Caco-2 (cell line): ENCODE data around the gene MYCBP2. TPM values are rescaled to one million over a fixed set of nuclear protein-coding genes. Genes with fewer than 3 reads are reported as not detected.
"Not testable (repeated sequence)": the region's sequence is repeated elsewhere in the genome, so short reads cannot be mapped to it uniquely, and the experiment has no call there.

Source experiments
- BruUV-seq: library from RNA; stranded (reverse); fragments of 400-500 nt; replicated peaks from 2 replicates; lab custom pipeline; 2021; lab: Mats Ljungman, UMichigan
- CTCF ChIA-PET: fragments of 300-600 bp; sonication (Branson Sonifier 250); formaldehyde crosslinking; loops from one replicate; lab custom pipeline; 2022; ENCODE audit warnings: antibody characterized with exemption; lab: Charles Lee
- POLR2A ChIA-PET: fragments of 300-600 bp; sonication (Branson Sonifier 250); formaldehyde crosslinking; loops from one replicate; lab custom pipeline; 2022; ENCODE audit warnings: antibody characterized with exemption; lab: Charles Lee
- DNase-seq, 2 experiments: peaks; one replicate each; pipeline versions ENCODE4 v3.0.0 to v3.0.0-alpha.2; 2020 to 2022
- H3K27me3 ChIP-seq: replicated peaks from 2 replicates; pipeline ENCODE4 v1.6.0; 2011; ENCODE audit warnings: low read length; ENCODE audit not compliant: control insufficient read depth, insufficient read depth
- H3K36me3 ChIP-seq: 2 replicates; pipeline ENCODE4 v1.5.1; 2011; ENCODE audit warnings: low read length; ENCODE audit not compliant: control insufficient read depth, insufficient read depth
- H3K4me1 ChIP-seq: fragments of 250-450 bp; sonication (Bioruptor Pico); 2 replicates; pipeline ENCODE4 v1.5.1; 2020; ENCODE audit warnings: mild to moderate bottlenecking
- H3K4me3 ChIP-seq: 2 replicates; pipeline ENCODE4 v1.5.1; 2011; ENCODE audit warnings: low read depth, mild to moderate bottlenecking, control low read depth, low read length
- H3K9me3 ChIP-seq: fragments of 250-450 bp; sonication (Bioruptor Pico); 2 replicates; pipeline ENCODE4 v1.5.1; 2020; ENCODE audit warnings: mild to moderate bottlenecking, moderate library complexity
- H3K27ac Mint-ChIP-seq: one replicate; pipeline ENCODE4 v1.8.0; 2022; ENCODE audit warnings: mixed read lengths; ENCODE audit not compliant: unreplicated experiment
- H3K27me3 Mint-ChIP-seq: one replicate; pipeline ENCODE4 v1.8.0; 2022; ENCODE audit warnings: mixed read lengths; ENCODE audit not compliant: insufficient read depth, unreplicated experiment
- H3K36me3 Mint-ChIP-seq: one replicate; pipeline ENCODE4 v1.8.0; 2022; ENCODE audit warnings: mild to moderate bottlenecking, mixed read lengths; ENCODE audit not compliant: insufficient read depth, unreplicated experiment
- H3K4me1 Mint-ChIP-seq: one replicate; pipeline ENCODE4 v1.8.0; 2022; ENCODE audit warnings: low read depth, mixed read lengths; ENCODE audit not compliant: unreplicated experiment
- H3K4me3 Mint-ChIP-seq: one replicate; pipeline ENCODE4 v1.8.0; 2022; ENCODE audit warnings: mild to moderate bottlenecking, moderate library complexity, mixed read lengths; ENCODE audit not compliant: unreplicated experiment
- H3K9me3 Mint-ChIP-seq: one replicate; pipeline ENCODE4 v1.8.0; 2022; ENCODE audit warnings: mixed read lengths; ENCODE audit not compliant: unreplicated experiment
- intact Hi-C: fragments of 100-400 bp; cut with micrococcal nuclease; formaldehyde crosslinking; loops from one replicate; pipeline ENCODE4 v1.10.0; 2022; ENCODE audit not compliant: unreplicated experiment
- total RNA-seq: library from RNA; stranded (reverse); gene quantifications from 2 replicates; pipeline ENCODE4 v1.2.3, GENCODE V29; 2022
- TF ChIP-seq, protein P1 (sequence below), 2 experiments: fragments of 200-600 bp in 1 of 2; IDR thresholded peaks; 1 replicate in 1 of 2; 2 replicates in 1 of 2; pipeline versions ENCODE4 v1.5.1 to v1.8.0; 2011 to 2022; ENCODE audit warnings: antibody characterized with exemption in 1 of 2, control low read depth in 1 of 2, inconsistent platforms in 1 of 2, low read depth in 1 of 2, low read length in 1 of 2, mild to moderate bottlenecking in 1 of 2, moderate library complexity in 1 of 2; ENCODE audit not compliant: insufficient read depth in 1 of 2, severe bottlenecking in 1 of 2, unreplicated experiment in 1 of 2

Gene MYCBP2
- total RNA-seq, 1 experiment from 2014 or later, result 41.3 TPM

DNA sequence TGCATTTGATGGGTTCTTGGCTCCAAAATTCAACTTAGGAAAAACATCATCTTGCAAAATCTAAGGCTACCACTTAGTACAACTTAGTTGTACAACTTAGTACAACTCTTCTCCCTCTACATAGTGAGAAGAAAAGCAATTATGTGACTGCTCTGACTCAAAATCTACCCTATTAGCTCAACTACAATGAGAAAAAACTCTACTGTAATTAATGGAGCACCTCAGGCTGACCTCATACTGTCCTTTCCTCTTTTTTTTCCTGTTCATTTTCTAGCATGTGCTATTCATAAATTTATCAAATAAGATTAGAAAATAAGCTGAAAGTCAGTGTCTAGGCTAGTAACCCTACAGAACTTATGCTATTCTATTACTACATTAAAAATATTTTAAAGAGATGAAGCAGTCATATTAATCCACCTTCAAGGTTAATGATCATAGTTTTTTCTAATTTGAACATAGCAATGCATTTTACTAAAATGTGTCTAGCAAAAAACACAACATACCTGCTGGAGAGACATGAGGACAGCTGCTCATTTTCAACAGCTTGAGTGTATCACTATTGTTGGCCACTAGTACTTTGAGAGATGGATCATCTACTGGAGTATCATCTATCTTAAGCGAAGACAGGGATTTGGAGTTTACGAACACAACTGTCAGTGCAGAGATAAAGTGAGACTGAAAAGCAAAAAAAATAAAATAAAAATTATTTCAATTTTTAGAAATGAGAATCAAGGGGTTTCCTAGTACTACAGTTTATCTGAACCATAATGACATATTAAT lies 311.8 kb downstream of the MYCBP2 start:
- intact Hi-C loops, result no loop called here
- Mint-ChIP-seq H3K9me3 (no peaks in the 10 kb centered on the region), H3K27ac (no peak overlapping the region), H3K4me1 (no peaks in the 10 kb centered on the region), H3K4me3 (no peak overlapping the region), H3K36me3 (peaks cover 67% of the 10 kb centered on the region), H3K27me3 (no peaks in the 10 kb centered on the region)
- H3K4me1 ChIP-seq, result no peaks in the 10 kb centered on the region
- ChIA-PET POLR2A (no interaction called here), CTCF (no interaction called here)
- H3K4me3 ChIP-seq, result no peak overlapping the region
- H3K9me3 ChIP-seq, result no peaks in the 10 kb centered on the region
- no peaks in the 10 kb centered on the region; the same call in 1 of the 2 replicates for H3K36me3 ChIP-seq
- DNase-seq, result no peak
- H3K27me3 ChIP-seq, result no peaks in the 10 kb centered on the region
- TF ChIP-seq, protein P1, sequence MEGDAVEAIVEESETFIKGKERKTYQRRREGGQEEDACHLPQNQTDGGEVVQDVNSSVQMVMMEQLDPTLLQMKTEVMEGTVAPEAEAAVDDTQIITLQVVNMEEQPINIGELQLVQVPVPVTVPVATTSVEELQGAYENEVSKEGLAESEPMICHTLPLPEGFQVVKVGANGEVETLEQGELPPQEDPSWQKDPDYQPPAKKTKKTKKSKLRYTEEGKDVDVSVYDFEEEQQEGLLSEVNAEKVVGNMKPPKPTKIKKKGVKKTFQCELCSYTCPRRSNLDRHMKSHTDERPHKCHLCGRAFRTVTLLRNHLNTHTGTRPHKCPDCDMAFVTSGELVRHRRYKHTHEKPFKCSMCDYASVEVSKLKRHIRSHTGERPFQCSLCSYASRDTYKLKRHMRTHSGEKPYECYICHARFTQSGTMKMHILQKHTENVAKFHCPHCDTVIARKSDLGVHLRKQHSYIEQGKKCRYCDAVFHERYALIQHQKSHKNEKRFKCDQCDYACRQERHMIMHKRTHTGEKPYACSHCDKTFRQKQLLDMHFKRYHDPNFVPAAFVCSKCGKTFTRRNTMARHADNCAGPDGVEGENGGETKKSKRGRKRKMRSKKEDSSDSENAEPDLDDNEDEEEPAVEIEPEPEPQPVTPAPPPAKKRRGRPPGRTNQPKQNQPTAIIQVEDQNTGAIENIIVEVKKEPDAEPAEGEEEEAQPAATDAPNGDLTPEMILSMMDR (IDR thresholded peaks at IDR 0.05; ENCODE audit: insufficient read depth in 1 of 2, low read depth in 1 of 2, low read length in 1 of 2, severe bottlenecking in 1 of 2, unreplicated experiment in 1 of 2), result no peak
- no TSS peak for BruUV-seq

DNA sequence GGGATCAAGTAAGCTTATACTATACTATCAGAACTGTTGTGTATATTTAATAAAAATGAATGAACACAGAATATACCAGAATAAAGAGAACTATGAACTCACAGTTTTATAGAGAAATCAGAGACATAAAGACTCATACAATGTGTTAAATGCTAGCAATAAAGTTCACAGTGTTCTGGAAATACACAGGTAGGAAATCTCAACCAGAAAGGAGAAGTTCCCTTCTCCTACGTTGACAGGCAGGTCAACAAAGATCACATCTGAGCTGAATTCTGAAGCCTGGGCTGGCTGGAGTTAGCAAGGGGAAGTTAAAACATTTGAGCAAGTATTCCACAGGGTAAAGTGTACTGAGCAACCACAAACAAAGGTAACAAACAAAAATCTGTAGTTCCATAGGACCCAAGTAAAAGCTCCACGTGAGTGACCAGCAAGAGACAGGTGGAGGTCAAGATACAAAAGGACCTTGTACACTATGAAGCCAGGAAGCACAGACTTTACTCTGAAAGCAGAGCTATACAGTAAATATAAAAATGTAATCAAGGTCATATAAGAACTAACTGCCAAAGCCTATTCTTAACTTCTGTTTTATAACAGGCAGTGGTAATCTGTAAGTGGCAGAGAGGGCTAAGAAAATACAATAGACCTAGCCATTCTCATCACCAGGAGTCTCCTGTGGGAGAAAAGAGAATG lies 312.9 kb downstream of the MYCBP2 start:
- intact Hi-C loops, result no loop called here
- Histone ChIP-seq H3K4me3 (no peak overlapping the region), H3K9me3 (no peaks in the 10 kb centered on the region), H3K4me1 (no peaks in the 10 kb centered on the region), H3K27me3 (no peaks in the 10 kb centered on the region), H3K36me3 (no peaks in the 10 kb centered on the region; the same call in 1 of the 2 replicates)
- H3K4me1 Mint-ChIP-seq, result no peaks in the 10 kb centered on the region
- no peak overlapping the region for H3K4me3 Mint-ChIP-seq
- DNase-seq, result no peak
- H3K27me3 Mint-ChIP-seq, result no peaks in the 10 kb centered on the region
- ChIA-PET CTCF (interaction anchor here (0.5 kb wide), 1 partner anchor 1463 kb away, joined by 3 read pairs; no protein-coding TSS in a partner anchor), POLR2A (no interaction called here)
- H3K36me3 Mint-ChIP-seq, result peaks cover 73% of the 10 kb centered on the region
- no TSS peak for BruUV-seq
- no peak overlapping the region for H3K27ac Mint-ChIP-seq
- TF ChIP-seq, protein P1 (IDR thresholded peaks at IDR 0.05; ENCODE audit: insufficient read depth in 1 of 2, low read depth in 1 of 2, low read length in 1 of 2, severe bottlenecking in 1 of 2, unreplicated experiment in 1 of 2), result no peak
- no peaks in the 10 kb centered on the region for H3K9me3 Mint-ChIP-seq

DNA sequence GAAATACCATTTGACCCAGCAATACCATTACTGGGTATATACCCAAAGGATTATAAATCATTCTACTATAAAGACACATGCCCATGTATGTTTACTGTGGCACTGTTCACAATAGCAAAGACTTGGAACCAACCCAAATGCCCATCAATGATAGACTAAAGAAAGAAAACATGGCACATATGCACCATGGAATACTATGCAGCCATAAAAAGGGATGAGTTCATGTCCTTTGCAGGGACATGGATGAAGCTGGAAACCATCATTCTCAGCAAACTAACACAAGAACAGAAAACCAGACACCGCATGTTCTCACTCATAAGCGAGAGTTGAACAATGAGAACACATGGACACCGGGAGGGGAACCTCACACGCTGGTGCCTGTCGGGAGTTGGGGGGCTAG lies 317.2 kb downstream of the MYCBP2 start:
- H3K4me3 Mint-ChIP-seq, H3K4me3 ChIP-seq, intact Hi-C loops, H3K27ac Mint-ChIP-seq, BruUV-seq, DNase-seq, H3K9me3 Mint-ChIP-seq, H3K9me3 ChIP-seq, H3K4me1 Mint-ChIP-seq, POLR2A ChIA-PET, CTCF ChIA-PET, H3K4me1 ChIP-seq, H3K36me3 ChIP-seq, H3K27me3 ChIP-seq, H3K27me3 Mint-ChIP-seq: not testable (repeated sequence)
- peaks cover 54% of the 10 kb centered on the region for H3K36me3 Mint-ChIP-seq
